ENCODE data around the gene PLP1. TPM values are rescaled to one million over a fixed set of nuclear protein-coding genes. Genes with fewer than 3 reads are reported as not detected.

The PLP1 gene
- total and polyA plus RNA-seq, 2 of the 8 experiments (the other 6 are each of a cell fraction or from before 2014, with no cell fraction given) = 49.2 to 218 TPM

- TF ChIP-seq, protein P1, sequence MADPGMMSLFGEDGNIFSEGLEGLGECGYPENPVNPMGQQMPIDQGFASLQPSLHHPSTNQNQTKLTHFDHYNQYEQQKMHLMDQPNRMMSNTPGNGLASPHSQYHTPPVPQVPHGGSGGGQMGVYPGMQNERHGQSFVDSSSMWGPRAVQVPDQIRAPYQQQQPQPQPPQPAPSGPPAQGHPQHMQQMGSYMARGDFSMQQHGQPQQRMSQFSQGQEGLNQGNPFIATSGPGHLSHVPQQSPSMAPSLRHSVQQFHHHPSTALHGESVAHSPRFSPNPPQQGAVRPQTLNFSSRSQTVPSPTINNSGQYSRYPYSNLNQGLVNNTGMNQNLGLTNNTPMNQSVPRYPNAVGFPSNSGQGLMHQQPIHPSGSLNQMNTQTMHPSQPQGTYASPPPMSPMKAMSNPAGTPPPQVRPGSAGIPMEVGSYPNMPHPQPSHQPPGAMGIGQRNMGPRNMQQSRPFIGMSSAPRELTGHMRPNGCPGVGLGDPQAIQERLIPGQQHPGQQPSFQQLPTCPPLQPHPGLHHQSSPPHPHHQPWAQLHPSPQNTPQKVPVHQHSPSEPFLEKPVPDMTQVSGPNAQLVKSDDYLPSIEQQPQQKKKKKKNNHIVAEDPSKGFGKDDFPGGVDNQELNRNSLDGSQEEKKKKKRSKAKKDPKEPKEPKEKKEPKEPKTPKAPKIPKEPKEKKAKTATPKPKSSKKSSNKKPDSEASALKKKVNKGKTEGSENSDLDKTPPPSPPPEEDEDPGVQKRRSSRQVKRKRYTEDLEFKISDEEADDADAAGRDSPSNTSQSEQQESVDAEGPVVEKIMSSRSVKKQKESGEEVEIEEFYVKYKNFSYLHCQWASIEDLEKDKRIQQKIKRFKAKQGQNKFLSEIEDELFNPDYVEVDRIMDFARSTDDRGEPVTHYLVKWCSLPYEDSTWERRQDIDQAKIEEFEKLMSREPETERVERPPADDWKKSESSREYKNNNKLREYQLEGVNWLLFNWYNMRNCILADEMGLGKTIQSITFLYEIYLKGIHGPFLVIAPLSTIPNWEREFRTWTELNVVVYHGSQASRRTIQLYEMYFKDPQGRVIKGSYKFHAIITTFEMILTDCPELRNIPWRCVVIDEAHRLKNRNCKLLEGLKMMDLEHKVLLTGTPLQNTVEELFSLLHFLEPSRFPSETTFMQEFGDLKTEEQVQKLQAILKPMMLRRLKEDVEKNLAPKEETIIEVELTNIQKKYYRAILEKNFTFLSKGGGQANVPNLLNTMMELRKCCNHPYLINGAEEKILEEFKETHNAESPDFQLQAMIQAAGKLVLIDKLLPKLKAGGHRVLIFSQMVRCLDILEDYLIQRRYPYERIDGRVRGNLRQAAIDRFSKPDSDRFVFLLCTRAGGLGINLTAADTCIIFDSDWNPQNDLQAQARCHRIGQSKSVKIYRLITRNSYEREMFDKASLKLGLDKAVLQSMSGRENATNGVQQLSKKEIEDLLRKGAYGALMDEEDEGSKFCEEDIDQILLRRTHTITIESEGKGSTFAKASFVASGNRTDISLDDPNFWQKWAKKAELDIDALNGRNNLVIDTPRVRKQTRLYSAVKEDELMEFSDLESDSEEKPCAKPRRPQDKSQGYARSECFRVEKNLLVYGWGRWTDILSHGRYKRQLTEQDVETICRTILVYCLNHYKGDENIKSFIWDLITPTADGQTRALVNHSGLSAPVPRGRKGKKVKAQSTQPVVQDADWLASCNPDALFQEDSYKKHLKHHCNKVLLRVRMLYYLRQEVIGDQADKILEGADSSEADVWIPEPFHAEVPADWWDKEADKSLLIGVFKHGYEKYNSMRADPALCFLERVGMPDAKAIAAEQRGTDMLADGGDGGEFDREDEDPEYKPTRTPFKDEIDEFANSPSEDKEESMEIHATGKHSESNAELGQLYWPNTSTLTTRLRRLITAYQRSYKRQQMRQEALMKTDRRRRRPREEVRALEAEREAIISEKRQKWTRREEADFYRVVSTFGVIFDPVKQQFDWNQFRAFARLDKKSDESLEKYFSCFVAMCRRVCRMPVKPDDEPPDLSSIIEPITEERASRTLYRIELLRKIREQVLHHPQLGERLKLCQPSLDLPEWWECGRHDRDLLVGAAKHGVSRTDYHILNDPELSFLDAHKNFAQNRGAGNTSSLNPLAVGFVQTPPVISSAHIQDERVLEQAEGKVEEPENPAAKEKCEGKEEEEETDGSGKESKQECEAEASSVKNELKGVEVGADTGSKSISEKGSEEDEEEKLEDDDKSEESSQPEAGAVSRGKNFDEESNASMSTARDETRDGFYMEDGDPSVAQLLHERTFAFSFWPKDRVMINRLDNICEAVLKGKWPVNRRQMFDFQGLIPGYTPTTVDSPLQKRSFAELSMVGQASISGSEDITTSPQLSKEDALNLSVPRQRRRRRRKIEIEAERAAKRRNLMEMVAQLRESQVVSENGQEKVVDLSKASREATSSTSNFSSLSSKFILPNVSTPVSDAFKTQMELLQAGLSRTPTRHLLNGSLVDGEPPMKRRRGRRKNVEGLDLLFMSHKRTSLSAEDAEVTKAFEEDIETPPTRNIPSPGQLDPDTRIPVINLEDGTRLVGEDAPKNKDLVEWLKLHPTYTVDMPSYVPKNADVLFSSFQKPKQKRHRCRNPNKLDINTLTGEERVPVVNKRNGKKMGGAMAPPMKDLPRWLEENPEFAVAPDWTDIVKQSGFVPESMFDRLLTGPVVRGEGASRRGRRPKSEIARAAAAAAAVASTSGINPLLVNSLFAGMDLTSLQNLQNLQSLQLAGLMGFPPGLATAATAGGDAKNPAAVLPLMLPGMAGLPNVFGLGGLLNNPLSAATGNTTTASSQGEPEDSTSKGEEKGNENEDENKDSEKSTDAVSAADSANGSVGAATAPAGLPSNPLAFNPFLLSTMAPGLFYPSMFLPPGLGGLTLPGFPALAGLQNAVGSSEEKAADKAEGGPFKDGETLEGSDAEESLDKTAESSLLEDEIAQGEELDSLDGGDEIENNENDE (IDR thresholded peaks at IDR 0.05; ENCODE audit: insufficient replicate concordance, low read length) = no peak
- TF ChIP-seq PHF8 (conservative IDR thresholded peaks at IDR 0.05; ENCODE audit: low read depth, low read length) (no peak), RBBP5 (IDR thresholded peaks at IDR 0.05; ENCODE audit: borderline replicate concordance, low read depth, low read length) (no peak), CREB1 (IDR thresholded peaks at IDR 0.05) (no peak), BCL11A (IDR thresholded peaks at IDR 0.05; ENCODE audit: low read depth in 2 of 2, low read length in 2 of 2) (no peak), CHD2 (IDR thresholded peaks at IDR 0.05; ENCODE audit: low read length) (no peak), CEBPB (IDR thresholded peaks at IDR 0.05; ENCODE audit: low read depth, low read length) (no peak), RNF2 (IDR thresholded peaks at IDR 0.05; ENCODE audit: borderline replicate concordance, low read depth, low read length, missing control alignments, poor library complexity, severe bottlenecking) (no peak), KDM5A (IDR thresholded peaks at IDR 0.05; ENCODE audit: low read length) (no peak), SP4 (IDR thresholded peaks at IDR 0.05; ENCODE audit: low read length) (no peak), CBX8 (IDR thresholded peaks at IDR 0.05; ENCODE audit: borderline replicate concordance, low read depth, low read length) (no peak)
Measured at GRCh38 chrX:103781706-103782105, 5.1 kb downstream of the PLP1 start (continued).
